GM21528 (cell line): ENCODE measurements around the gene KIF5C.
"Not testable (repeated sequence)": the region's sequence is repeated elsewhere in the genome, so short reads cannot be mapped to it uniquely, and the experiment has no call there.

Experiments used
- ATAC-seq: cut with Tn5 transposase; IDR thresholded peaks from one replicate; pipeline ENCODE4 v1.9.1; 2021; ENCODE audit warnings: mild to moderate bottlenecking, moderate library complexity; ENCODE audit not compliant: unreplicated experiment, low FRiP score

The KIF5C gene

DNA sequence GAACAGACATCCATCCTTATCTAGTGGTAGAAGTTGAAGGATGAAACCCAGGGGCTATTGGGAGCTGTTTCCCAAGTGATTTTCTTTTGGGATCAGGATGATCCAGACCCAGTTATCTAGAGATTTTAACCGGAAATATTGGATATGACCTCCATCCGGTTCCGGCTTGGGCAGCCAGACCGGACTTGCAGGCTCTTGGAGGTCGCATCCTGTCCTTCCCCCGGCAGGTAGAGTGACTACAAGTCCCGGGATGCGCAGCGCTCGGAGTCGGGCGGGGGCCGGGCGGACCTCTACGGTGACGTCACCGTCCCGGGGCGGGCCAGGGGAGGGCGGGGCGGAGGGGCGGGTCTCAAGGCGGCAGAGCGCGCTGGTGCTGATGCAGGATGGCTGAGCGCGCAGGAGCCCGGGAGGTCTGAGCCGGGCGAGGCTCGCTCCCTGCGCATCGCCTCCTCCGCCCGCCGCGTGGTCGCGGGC is at the start of gene KIF5C:
Gene KIF5C (plus strand): TSS at position 360 of the 474 bp plus-strand sequence. CDS start 391 bp downstream, outside the sequence.
- ATAC-seq = peak; percentile 94

GRCh38 chr2:148826791-148827190 is 48.2 kb upstream of the KIF5C start:
- ATAC-seq = no peak

DNA sequence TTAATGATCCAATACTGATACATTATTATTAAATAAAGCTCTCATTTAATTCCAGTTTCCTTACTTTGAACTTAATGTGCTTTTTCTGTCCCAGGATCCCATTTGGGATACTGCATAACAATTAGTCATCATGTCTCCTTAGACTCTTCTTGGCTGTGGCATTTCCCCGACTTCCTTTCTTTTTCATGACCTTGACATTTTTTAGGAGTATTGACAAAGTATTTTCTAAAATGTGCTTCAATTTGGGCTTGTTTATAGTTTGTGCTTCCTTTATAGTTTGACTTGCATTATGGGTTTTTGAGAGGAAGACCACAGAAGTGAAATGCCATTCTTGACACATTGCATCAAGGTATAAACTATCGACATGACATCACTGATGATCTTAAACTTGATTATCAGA is 46.1 kb upstream of the KIF5C start:
- ATAC-seq = no peak

DNA sequence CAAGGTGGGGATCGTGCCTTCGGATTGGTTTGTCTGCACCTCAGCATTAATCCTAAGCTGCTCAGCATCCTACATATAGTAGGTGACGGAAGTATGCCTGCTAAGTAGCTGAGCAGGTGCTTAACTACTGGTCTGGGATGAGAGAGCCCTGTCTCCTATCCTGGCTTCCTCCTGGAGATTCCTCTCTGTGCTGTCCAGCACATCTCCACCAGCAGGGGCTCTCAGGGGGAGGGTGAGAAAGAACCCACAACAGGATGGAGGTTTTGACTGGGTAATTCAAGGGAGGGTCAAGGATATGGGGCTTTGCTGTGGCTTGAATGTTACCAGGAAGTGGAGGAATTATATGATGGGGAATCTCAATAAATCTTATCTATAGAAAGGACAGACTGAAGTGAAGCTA is 45.4 kb upstream of the KIF5C start:
- no peak for ATAC-seq

DNA sequence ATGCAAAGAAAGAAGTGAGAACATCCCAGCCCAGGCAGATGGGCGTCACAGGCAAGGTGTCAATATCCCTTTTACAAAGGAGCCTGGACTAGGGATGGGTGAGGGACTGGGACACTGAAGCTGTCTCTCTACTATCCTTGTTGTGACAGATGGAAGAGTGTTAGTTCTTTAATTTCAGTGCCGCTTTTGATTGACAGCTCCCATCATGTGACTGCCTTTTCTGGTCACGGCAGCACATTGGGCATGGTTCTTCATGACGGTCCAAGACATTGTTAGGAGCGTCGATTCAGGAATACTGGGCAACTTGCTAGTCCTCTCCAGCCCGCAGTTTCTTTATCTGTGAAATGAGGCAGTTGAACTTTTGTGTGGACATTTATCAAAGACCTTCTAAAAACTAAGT is 42.4 kb upstream of the KIF5C start:
- ATAC-seq = no peak

DNA sequence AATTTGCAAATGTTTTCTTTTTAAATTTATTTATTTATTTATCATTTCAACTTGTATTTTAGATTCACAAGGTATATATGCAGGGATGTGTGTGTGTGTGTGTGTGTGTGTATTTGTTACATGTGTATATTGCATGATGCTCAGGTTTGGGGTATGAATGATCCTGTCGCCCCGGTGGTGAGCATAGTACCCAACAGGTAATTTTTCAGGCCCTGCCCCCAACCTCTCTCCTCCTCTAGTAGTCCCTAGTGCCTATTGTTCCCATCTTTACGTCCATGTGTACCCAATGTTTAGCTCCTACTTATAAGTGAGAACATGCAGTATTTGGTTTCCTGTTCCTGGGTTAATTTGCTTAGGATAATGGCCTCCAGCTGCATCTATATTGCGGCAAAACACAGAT is 33.0 kb upstream of the KIF5C start:
- ATAC-seq = no peak

GRCh38 chr2:148848146-148848545 is 26.9 kb upstream of the KIF5C start:
- no peak for ATAC-seq

DNA sequence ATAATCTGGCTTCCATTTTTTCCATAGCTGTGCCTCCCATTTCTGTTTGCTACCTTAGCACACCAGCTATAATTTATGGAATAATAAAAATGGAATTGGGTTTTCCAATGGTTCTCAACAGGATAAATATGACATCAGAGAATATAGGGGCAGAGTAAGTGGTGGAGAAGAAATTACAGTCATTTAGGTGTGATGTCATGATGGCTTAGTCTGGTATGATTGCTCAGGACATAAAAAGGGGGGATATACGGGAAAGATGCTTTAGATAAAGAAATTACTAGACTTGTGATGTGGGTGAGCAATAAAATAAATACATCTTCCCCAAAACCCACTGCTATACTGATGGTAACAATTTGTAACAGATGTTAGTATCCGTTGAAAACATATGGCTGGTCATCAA is 21.6 kb upstream of the KIF5C start:
- no peak for ATAC-seq

DNA sequence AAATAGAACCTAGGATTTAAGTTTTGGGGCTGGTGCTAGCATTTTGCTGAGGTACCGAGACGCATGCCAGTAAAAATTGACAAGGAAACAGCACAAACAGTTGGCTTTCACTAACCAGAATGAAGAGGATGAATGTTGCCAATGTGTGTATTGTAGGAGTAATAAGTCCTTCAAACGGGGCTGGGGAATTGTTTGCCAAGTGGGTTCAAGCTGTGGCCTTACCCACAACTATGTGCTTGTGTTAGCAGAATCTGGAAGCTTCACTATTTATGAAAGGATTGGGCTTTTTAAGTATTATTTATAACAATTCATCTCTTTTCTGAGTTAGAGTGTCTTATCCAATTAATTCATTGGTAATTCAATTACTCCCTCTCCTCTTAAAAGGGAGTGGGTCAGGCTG is 15.0 kb upstream of the KIF5C start:
- no peak for ATAC-seq

DNA sequence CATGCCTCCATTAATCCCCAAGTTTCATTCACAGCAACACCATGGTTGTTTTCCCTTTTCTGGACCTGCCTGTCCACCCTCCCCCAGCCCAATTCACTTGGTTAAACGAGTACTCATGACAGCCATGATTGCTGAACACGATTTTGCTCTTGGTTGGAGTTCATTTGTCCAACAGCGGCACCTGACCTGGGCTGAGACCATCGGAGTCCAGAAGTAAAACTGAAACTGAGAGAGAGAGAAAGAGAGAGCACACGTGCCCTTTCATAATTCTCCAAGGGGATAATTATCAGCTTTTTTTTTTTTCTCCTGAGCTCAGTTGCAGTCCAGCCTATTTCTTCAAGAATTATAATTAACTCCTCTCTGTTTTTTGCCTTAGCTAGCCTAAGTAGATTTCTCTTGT is 13.7 kb upstream of the KIF5C start:
- ATAC-seq = no peak

DNA sequence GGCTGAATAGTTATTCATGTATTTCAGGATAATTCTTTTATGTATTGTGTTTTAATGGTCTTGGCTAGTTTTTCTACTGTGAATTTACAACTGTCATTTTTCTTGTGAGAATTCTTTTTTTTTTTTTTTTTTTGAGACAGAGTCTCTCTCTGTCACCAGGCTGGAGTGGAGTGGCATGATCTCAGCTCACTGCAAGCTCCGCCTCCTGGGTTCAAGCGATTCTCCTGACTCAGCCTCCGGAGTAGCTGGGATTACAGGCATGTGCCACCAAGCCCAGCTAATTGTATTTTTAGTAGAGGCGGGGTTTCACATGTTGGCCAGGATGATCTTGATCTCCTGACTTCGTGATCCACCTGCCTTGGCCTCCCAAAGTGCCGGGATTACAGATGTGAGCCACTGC is 12.5 kb upstream of the KIF5C start:
- ATAC-seq = not testable (repeated sequence)

GRCh38 chr2:148865512-148865911 is 9.5 kb upstream of the KIF5C start:
- ATAC-seq = no peak

- ATAC-seq = no peak
Measured at GRCh38 chr2:148866091-148866490, 8.9 kb upstream of the KIF5C start.

DNA sequence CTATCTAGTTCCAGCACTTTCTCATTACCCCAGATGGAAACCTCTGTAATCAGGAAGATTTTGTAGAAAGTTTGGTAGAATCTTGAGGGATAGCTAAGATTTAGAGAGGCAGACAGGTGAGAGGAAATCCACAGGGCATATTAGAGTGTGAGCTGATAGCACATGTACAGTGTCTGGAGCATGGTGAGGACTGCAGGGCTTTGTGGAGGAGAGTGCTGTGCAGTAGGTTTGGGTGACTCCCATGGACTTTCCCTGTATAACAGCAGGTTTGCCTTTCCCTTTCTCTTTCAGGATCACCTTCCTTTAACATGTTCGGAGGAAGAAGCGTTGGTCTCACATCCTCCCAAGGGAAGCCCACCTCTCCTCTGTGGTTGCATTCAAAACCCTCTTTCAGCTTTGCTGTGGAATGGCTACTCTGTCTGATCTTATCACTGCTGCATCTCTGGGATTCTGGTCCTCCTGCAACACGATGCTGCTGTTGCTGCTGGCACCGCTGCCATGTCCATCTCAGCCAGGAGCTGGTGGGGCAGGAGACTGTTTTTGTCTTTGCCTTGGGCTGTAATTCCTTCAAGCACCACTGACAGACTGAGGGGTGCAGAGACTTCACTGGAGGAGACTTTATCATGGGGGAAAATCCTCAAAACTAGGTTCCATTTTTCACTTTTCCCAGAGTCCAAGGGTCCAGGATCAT is 7.8 kb upstream of the KIF5C start:
- ATAC-seq = no peak

- ATAC-seq = peak; percentile 49
Measured at GRCh38 chr2:148875387-148876051, 492 bp downstream of the KIF5C start.

- ATAC-seq = no peak
Measured at GRCh38 chr2:148876202-148876594, 1.2 kb downstream of the KIF5C start.

GRCh38 chr2:148876595-148877402 is 1.8 kb downstream of the KIF5C start:
- ATAC-seq = no peak

- no peak for ATAC-seq
Measured at GRCh38 chr2:148877403-148877740, 2.3 kb downstream of the KIF5C start.

- no peak for ATAC-seq
Measured at GRCh38 chr2:148880636-148881035, 5.6 kb downstream of the KIF5C start.

GRCh38 chr2:148882051-148882450 is 7.0 kb downstream of the KIF5C start:
- ATAC-seq = no peak

- ATAC-seq = no peak
Measured at GRCh38 chr2:148885209-148885608, 10.2 kb downstream of the KIF5C start.
